Central memory CD4-positive, alpha-beta T cell (primary cell): ENCODE data around the gene RAB6D.
"Not testable (repeated sequence)": the region's sequence is repeated elsewhere in the genome, so short reads cannot be mapped to it uniquely, and the experiment has no call there.

ENCODE experiments used
- DNase-seq: peaks from one replicate; pipeline ENCODE4 v3.0.0; 2022
- total RNA-seq, 3 experiments: gene quantifications; one replicate each; lab custom pipeline; 2026; lab: John Stamatoyannopoulos, UW

Gene RAB6D
- 0 to 0.11 (median 0) reads per million in 3 experiments for total RNA-seq

- DNase-seq: not testable (repeated sequence)
These were observed at the start of gene RAB6D for GRCh38 chr2:131363703-131364186. Gene RAB6D, minus strand, starts transcription at chr2:131364168. Its CDS starts 448 bp downstream, at chr2:131363720.

- DNase-seq: peak; percentile 31
These were observed 49.3 kb upstream of the RAB6D start for GRCh38 chr2:131413148-131413747.

GRCh38 chr2:131410173-131410572 is 46.2 kb upstream of the RAB6D start:
- DNase-seq: no peak

- DNase-seq: no peak
These were observed 44.8 kb upstream of the RAB6D start for GRCh38 chr2:131408778-131409177.

- no peak for DNase-seq
These were observed 44.2 kb upstream of the RAB6D start for GRCh38 chr2:131408207-131408606.

GRCh38 chr2:131404753-131405152 is 40.8 kb upstream of the RAB6D start:
- no peak for DNase-seq

- no peak for DNase-seq
These were observed 38.5 kb upstream of the RAB6D start for GRCh38 chr2:131402320-131403039.

- no peak for DNase-seq
These were observed 36.9 kb upstream of the RAB6D start for GRCh38 chr2:131400849-131401248.

GRCh38 chr2:131400441-131400840 is 36.5 kb upstream of the RAB6D start:
- not testable (repeated sequence) for DNase-seq

- DNase-seq: not testable (repeated sequence)
These were observed 32.2 kb upstream of the RAB6D start for GRCh38 chr2:131396209-131396608.

- DNase-seq: not testable (repeated sequence)
These were observed 31.2 kb upstream of the RAB6D start for GRCh38 chr2:131395024-131395645.

- DNase-seq: no peak
These were observed 30.4 kb upstream of the RAB6D start for GRCh38 chr2:131394147-131394931.

GRCh38 chr2:131391953-131392352 is 28.0 kb upstream of the RAB6D start:
- not testable (repeated sequence) for DNase-seq

GRCh38 chr2:131391471-131391870 is 27.5 kb upstream of the RAB6D start:
- DNase-seq: not testable (repeated sequence)

- DNase-seq: not testable (repeated sequence)
These were observed 26.6 kb upstream of the RAB6D start for GRCh38 chr2:131390495-131391130.

- no peak for DNase-seq
These were observed 25.7 kb upstream of the RAB6D start for GRCh38 chr2:131389657-131390056.

GRCh38 chr2:131388834-131389233 is 24.9 kb upstream of the RAB6D start:
- DNase-seq: not testable (repeated sequence)

- not testable (repeated sequence) for DNase-seq
These were observed 9.1 kb upstream of the RAB6D start for GRCh38 chr2:131373111-131373510.

GRCh38 chr2:131369954-131370353 is 6.0 kb upstream of the RAB6D start:
- DNase-seq: no peak

- DNase-seq: not testable (repeated sequence)
These were observed 4.6 kb upstream of the RAB6D start for GRCh38 chr2:131368493-131369066.

GRCh38 chr2:131367352-131367751 is 3.4 kb upstream of the RAB6D start:
- no peak for DNase-seq

GRCh38 chr2:131366643-131367042 is 2.7 kb upstream of the RAB6D start:
- no peak for DNase-seq
